Lung microvascular endothelial cell (primary cell): ENCODE measurements around the gene AP5S1. TPM values are rescaled to one million over a fixed set of nuclear protein-coding genes. Genes with fewer than 3 reads are reported as not detected.
"Not testable (repeated sequence)": the region's sequence is repeated elsewhere in the genome, so short reads cannot be mapped to it uniquely, and the experiment has no call there.

ENCODE experiments used
- DNase-seq, 2 donors: peaks; one replicate each; pipeline versions ENCODE4 v3.0.0 to v3.0.0-alpha.2; 2010; ENCODE audit warnings: low read depth in 2 of 2
- total RNA-seq: library from RNA; depleted of rRNA; stranded (reverse); fragments of >200 nt; gene quantifications from 2 replicates; pipeline ENCODE4 v1.2.1, GENCODE V29; 2014

AP5S1 gene
- total RNA-seq, 1 donor from 2014 or later, result 15.7 TPM

DNA sequence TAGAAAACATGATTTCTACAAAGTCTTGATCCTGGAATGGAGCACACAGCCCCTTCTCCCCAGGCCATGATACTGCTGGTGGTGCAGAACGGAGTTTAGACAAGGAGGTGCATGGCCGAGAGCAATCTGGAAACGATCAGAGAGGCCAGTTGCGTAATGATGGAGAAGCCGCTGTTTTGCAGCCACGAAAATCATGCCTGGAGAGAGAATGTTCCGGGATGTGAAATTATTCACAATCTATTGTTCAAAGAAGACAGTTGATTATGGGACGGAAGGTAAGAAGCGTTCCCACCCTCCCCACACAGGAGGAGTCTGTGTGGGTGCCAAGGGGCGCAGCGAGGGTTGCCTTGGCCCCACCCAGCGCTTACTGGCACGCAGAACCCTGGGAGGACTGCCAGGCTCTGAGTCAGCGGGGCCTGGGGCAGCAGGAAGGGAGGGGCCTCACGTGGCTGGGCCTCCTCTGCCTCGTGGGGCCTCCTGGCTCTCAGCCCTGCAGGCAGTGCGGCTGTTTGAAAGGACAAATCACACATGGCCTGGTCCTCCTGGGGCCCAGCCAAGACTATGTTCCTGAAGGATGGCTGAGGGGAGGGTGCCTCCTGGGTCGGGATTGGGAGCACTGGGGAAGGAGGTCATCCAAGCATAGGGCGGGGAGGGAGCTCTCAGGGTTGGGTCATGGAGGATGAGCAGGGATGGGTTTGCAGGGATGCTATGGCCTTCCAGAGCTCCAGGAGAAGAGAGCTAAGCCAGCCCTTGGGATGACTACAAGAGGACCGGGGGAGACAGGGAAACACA lies 8.7 kb upstream of the AP5S1 start:
- DNase-seq, result peak; percentile 99

DNA sequence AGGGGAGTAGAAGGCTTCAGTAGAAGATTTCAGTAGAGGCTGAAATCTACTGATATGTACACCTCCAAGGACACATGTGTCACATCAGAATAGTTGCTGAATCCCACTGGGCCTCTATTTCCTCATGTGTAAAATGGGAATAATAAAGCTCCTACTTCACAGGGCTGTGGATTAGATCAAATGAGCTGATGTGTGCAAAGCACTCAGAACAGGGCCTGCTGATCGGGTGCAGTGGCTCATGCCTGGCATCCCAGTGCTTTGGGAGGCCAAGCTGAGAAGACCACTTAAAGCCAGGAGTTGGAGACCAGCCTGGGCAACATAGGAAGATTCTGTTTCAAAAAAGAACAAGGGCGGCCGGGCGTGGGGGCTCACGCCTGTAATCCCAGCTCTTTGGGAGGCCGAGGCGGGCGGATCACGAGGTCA lies 8.1 kb upstream of the AP5S1 start:
- no peak for DNase-seq

DNA sequence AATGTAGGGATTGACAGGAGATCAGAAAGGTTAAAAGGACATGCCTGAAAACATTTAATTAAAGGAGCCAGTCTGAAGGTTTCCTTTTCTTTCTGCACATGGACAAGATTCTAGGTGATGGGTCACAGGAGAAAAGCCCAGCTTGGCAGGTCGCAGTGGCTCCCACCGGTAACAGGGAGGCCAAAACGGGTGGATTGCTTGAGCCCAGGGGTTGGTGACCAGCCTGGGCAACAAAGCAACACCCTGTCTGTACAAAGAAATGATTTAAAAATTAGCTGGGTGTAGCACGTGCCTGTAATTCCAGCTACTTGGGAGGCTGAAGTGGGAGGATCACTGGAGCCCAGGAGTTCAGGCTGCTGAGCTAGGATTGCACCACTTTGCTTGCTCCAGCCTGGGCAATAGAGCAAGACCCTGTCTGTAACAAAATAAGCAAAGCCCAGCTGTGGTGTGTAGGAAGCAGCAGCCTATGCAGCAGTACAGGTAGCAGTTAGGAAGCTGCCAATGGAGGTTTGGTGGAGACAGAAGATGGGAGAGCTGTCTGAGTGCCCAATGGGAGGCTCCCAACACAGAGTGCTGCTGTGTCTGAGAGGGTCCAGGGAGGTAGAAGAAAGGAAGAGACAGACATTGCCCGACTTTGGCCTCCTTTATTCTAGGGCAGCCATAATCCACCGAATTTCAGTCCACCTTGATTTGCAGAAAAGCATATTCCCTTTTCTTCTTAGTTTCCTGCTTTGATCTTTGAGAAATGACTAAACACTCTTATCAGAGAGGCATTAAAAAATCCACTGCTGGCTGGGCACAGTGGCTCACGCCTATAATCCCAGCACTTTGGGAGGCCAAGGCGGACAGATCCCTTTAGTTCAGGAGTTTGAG lies 7.1 kb upstream of the AP5S1 start:
- no peak for DNase-seq

DNA sequence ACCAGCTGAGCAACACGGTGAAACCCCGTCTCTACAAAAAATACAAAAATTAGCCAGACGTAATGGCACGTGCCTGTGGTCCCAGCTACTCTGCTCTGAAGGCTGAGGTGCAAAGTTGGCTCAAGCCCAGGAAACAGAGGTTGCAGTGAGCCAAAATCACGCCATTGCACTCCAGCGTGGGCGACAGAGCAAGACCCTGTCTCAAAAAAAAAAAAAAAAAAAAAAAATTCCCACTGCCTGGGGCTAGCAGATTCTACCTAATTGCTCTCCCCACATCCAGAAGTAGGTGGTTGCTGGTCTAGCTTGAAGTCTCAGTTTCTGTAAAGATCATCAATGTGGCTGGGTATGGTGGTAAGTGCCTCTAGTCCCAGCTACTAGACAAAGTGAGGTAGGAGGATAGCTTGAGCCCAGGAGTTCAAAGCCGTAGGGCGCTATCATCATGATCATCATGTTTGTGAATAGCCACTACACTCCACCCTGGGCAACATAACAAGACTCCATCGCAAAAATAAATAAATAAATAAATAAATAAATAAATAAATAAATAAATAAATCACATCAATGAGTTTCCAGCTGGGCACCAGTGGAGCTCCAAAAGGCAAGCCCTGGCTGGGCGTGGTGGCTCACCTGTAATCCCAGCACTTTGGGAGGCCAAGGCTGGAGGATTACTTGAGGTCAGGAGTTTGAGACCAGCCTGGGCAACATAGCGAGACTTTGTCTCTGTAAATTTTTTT lies 6.3 kb upstream of the AP5S1 start:
- DNase-seq, result no peak

DNA sequence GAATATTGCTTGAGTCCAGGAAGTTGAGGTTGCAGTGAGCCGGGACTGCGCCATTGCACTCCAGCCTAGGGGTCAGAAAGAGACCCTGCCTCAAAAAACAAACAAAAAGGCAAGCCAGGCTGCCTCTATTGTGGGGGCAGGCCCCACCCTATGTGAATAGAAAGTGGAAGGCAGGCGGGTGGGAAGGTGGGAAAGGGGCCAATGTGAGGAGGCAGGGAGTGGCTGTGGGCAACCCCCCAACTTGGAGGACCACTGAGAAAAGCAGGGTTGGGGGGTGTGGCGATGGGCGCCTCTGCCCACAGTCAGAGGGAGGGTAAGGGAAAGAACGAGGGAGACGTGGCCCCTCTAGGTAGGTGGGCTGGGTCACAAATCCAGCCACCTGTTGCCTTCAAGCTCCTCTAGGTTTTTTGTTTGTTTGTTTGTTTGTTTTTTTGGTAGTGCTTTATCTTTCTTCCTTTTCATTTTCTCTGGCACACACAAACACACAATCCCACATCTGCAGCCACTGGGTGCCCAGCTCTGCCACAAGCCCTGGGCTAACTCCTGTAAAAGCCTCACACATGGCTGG lies 5.3 kb upstream of the AP5S1 start:
- no peak for DNase-seq

DNA sequence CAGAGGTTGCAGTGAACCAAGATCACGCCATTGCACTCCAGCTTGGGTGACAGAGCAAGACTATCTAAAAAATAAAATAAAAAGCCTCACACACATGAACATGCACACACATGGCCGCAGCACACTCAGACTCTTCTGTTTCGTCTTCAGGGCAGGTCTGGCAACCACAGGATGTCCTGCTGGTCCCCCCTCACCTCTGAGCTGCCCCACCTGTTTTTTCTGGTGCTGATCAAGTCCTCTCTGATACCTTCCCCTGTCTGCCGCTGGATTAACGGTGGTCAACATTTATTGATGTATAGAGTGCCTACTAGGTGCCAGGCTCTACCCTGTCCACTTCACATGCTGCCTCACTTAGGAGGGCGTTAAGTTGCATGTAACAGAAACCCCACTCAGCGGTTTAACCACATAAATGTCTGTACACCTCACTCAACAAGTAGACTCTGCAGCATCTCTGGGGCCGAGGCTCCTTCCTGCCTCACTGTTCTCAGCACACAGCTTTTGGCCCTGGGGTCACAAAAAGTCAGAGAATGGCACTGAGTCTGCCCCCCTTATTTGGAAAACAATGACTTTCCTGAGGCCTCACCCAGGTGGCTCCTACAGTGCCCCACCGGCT lies 4.5 kb upstream of the AP5S1 start:
- no peak for DNase-seq

DNA sequence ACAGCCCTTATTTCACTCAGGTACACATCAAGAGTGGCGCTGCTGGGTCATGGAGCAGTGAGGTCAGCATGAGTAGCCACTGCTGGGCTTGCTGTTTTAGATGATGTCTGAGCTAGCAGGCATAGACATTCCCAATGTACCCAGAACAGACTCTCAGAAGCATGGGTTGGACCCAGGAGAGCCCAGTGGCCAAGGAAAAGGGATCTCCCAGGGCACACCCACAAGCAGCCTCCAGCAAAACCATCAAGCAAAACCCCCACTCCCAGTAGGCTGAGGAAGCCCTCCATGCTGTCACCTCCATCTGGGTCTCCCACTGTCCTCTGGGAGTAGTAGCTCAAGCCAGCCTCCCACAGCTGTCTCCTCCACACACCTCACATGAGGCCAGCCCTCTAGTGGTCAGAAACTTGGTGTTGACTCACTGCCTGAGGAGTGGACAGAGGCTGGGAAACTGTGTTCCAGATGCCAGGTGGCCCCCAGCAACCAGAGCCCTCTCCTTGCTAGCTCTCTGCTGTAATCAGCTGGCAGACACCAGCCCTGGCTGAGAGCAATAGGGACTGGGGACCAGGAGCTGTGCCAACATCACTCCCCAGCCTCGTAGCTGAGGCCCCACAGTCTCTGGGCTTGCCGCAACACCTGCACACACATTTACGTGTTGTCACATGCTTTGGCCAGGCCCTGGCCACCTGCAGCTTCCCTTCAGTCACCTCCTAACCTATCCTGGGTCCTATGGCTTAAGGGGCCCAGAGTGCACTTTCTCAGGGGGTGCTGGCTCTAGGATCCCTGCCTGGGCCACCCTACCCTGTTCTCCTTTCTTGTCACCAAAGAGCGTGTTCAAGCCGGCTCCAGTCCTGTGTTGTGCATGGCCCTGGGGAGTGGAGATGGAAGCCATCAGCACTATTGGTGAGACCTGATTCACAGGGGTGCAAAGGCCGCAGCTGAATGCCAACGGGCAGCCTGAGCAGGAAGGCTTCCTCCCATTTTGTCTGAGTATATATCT lies 1.9 kb upstream of the AP5S1 start:
- DNase-seq, result peak; percentile 86 to 87

DNA sequence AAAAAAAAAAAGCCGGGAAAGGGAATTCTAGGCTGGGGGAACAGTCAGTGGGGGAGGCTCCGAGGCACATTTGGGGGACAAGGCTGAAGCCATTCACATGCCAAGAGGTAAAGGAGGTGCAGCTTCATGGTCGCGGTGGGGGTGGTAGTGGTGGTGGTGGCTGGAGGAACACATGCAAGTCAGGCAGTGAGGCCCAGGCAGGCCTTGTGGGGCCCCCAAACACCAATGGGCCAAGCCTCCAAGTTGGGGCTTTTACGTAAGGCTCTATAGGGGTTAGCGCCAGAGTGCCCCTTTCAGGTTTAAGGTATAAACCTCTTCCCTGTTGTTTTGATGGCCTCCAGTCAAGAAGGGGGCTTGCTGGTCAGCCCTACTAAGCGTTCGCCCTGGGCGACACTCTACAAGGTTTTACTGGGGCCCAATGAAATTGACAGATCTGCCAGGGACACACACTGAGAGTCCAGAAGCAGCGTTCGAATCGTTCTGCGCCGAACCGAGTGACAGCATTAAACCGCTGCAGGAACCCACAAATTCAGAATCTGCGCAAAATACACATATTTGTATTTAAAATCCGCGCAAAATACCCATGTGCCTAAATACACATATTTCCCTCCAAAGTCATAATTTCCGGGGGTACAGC lies 818 bp upstream of the AP5S1 start:
- no peak for DNase-seq

DNA sequence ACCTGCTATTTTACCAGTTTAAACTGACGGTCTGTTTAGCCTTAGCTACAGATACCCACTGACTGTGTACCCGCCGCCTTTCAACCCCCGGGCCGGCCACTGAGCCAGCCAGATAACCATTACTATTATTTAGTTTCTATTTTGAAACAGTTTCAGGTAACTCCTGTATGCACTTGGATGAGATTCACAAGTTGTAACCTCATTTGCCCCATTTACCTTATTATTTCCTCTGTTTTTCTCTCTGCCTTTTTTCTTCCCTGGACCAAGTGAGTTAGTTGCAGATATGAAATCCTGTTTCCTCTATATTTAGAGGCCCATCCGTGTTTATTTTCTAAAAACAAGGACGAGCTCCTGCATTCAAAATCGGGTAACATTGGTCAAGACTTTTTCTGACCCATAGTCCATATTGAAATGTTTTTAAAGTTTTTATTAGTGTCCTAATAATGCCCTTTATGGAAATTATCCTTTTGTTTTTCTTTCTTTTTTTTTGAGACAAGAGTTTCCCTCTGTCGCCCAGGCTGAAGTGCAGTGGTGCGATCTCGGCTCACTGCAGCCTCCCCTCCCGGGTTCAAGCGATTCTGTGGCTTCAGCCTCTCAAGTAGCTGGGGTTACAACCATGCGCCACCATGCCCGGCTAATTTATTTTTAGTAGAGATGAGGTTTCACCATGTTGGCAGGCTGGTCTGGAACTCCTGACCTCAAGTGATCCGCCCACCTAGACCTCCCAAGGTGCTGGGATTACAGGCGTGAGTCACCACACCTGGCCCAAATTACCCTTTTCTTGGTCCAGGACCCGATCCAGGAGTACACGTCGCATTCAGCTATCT lies 767 bp downstream of the AP5S1 start:
- no peak for DNase-seq

DNA sequence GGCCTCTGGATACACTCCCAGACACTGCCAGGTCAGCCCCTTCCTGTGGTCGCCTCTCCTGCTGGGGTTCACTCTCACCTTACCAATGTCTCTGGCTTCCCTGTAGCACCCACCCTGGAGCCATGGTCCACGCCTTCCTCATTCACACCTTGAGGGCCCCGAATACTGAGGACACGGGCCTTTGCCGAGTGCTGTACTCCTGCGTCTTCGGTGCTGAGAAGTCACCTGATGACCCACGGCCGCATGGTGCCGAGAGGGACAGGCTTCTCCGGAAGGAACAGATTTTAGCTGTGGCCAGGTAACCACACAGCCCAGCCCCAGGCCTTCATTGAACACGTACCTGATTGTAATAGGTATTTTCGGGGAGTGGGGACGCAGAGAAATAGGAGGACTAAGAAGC lies 1.6 kb downstream of the AP5S1 start:
- DNase-seq, result no peak

DNA sequence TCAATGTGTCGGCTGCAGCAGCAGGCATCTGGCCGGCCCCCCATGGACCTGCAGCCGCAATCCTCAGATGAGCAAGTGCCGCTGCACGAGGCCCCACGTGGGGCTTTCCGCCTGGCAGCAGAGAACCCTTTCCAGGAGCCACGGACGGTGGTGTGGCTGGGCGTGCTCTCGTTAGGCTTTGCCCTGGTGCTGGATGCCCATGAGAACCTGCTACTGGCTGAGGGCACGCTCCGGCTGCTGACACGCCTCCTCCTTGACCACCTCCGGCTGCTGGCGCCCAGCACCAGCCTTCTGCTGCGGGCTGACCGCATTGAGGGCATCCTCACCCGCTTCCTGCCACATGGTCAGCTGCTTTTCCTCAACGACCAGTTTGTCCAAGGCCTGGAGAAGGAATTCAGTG lies 3.5 kb downstream of the AP5S1 start:
- DNase-seq, result no peak

DNA sequence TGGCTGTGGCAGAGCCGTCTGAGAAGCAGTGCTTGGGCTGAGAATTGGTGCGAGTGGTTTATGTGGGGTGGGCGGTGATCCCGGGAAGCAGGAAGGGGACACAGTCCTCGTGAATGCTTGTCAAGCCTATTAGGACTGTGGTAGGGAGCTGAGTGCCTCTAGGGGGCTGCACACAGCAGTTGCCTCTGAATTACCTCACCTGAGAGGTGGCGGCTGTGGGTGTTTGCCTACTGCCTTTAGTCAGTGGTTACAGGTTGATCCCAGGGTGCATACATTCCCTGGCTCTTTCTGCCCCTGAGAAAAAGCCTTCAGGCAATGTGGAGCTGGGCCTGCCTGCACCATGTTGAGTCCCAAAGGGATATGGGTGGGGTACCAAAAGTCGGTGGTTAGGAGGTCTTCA lies 5.2 kb downstream of the AP5S1 start:
- DNase-seq, result no peak

DNA sequence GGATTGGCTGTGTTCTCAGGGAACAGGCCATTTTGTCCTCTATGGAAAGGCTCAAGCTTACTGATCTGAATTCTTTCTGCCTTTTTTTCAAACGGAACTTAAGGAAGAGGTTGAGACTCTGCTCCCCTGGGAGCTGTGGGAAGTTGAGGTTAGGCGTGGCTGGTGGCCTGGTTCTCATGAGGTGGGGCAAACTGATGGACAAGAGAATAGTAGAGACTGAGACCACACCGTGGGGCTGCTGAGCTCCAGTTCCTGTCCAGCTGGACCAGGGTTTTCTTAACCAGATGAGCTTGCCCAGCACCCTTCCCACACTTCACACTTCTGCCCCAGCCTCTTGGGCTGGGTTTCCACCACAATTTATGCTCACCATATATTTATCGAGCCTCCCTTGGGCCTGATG lies 6.1 kb downstream of the AP5S1 start:
- no peak for DNase-seq

DNA sequence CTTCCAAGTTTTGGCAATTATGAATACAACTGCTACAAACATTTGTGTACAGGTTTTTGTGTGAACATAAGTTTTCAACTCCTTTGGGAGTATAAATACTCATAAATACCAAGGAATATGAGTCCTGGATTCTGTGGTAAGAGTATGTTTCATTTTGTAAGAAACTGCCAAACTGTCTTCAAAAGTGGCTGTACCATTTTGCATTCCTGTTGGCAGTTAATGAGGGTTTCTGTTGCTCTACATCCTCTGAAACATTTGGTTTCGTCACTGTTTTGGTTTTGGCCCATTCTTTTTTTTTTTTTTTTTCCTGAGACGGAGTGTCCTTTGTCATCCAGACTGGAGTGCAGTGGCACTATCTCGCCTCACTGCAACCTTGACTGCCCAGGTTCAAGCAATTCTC lies 8.5 kb downstream of the AP5S1 start:
- no peak for DNase-seq

DNA sequence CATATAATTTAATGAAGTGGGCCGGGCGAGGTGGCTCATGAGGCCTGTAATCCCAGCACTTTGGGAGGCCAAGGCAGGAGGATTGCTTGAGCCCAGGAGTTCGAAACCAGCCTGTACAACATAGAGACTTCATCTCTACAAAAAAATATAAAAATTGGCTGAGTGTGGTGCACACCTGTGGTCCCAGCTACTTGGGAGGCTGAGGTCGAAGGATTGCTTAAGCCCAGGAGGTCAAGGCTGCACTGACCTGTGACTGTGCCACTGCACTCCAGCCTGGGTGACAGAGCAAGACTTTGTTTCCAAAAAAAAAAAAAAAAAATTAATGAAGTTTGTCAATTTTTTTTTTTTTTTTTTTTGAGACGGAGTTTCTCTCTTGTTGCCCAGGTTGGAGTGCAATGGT lies 9.5 kb downstream of the AP5S1 start:
- not testable (repeated sequence) for DNase-seq

DNA sequence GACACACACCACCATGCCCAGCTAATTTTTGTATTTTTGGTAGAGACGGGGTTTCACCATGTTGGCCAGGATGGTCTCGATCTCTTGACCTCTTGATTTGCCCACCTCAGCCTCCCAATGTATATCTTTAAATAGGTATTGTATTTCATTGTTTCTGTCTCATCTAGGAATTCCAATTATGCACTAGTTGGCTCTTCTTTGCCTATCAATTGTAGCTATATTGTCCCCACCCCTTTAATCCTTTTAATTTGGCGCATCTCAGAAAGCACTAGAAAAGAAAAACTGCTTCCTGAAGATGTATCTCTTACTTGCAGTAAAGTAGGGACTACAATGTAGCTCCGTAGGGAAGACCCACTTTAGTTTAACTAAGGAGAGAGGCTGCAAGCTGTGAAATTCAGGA lies 15.8 kb downstream of the AP5S1 start:
- DNase-seq, result no peak

DNA sequence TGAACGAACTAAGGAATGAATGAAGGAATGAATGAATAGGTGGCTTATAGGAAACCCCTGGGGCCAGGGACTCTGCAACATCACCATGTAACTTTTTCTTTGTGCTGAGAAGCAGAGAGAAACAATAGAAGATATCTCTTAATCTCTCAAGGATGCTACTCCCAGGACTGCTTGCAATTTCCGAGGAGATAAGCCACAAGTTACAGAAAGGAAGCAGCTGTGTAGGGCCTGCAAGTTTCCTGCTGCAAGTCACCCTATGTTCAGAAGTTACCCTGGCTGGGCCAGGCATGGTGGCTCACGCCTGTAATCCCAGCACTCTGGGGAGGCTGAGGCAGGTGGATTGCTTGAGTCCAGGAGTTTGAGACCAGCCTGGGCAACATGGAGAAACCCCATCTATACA lies 19.0 kb downstream of the AP5S1 start:
- DNase-seq, result peak in 1 of 2 donors; percentile 75

DNA sequence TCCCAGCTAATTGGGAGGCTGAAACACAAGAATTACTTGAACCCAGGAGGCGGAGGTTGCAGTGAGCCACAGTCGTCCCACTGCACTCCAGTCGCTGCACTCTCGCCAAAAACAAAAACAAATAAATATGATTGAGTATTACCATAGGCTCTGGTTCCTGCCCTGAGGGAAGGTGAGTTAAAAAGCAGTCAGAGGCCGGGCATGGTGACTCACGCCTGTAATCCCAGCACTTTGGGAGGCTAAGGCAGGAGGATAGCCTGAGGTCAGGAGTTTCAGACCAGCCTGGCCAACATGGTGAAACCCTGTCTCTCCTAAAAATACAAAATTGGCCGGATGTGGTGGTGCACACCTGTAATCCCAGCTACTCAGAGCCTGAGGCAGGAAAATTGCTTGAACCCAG lies 19.9 kb downstream of the AP5S1 start:
- not testable (repeated sequence) for DNase-seq
